Adrenal gland (tissue), 12 donors: ENCODE data around the gene ADAMTS12. TPM values are rescaled to one million over a fixed set of nuclear protein-coding genes. Genes with fewer than 3 reads are reported as not detected.
"Not testable (repeated sequence)": the region's sequence is repeated elsewhere in the genome, so short reads cannot be mapped to it uniquely, and the experiment has no call there.

Experiments
- DNase-seq, 7 donors: peaks; one replicate each; pipeline ENCODE4 v3.0.0-alpha.2; 2019 to 2020
- H3K27ac ChIP-seq, 5 donors: fragments of 200-600 bp; sonication (generic) in 4 of 5; 1 replicate in 3 of 5; 2 replicates in 2 of 5; pipeline versions ENCODE4 v1.5.1 to v1.8.0; 2016 to 2020; ENCODE audit warnings: mild to moderate bottlenecking in 1 of 5
- H3K27me3 ChIP-seq: fragments of 200-600 bp; 2 replicates; pipeline ENCODE4 v1.8.0; 2021
- H3K36me3 ChIP-seq, 2 donors: fragments of 200-600 bp; replicated peaks in 1 of 2; 1 replicate in 1 of 2; 2 replicates in 1 of 2; pipeline versions ENCODE4 v1.5.1 to v1.8.0; 2018 to 2022
- H3K4me1 ChIP-seq, 2 donors: fragments of 200-600 bp; replicated peaks in 1 of 2; 1 replicate in 1 of 2; 2 replicates in 1 of 2; pipeline versions ENCODE4 v1.5.1 to v1.8.0; 2018 to 2021
- H3K4me3 ChIP-seq, 4 donors: fragments of 200-600 bp; sonication (generic) in 3 of 4; one replicate each; pipeline ENCODE4 v1.5.1; 2016 to 2018
- H3K9me3 ChIP-seq, 3 donors: fragments of 200-600 bp; sonication (generic) in 1 of 3; replicated peaks in 1 of 3; 1 replicate in 2 of 3; 2 replicates in 1 of 3; pipeline versions ENCODE4 v1.5.1 to v1.8.0; 2016 to 2021
- POLR2A ChIP-seq, 2 donors: fragments of 450-650 bp; IDR thresholded peaks; one replicate each; pipeline ENCODE4 v1.6.1; 2017; ENCODE audit warnings: antibody characterized with exemption in 2 of 2, mild to moderate bottlenecking in 2 of 2, moderate library complexity in 1 of 2
- whole genome bisulfite sequencing, 4 donors: extraction: QIAGEN DNeasy Blood & Tissue Kit in 2 of 4; methylation state at CpG; one replicate each; pipeline versions ENCODE4 v1.1.5 to v1.1.7; 2013 to 2017; 5-methylcytosine and 5-hydroxymethylcytosine counted together
- intact Hi-C, 2 donors: fragments of 100-400 bp; cut with DNase I; formaldehyde crosslinking; loops; one replicate each; pipeline versions ENCODE4 v1.14.1 to v1.15.0; 2022 to 2023
- polyA plus RNA-seq, 3 donors: library from polyadenylated mRNA; stranded (reverse); fragments of 200-250 nt in 2 of 3; fragments of 350-450 nt in 1 of 3; fragmentation: Illumina TruSeq in 1 of 3; extraction: RNeasy Lipid Tissue Mini Kit (QIAGEN cat#74804) in 1 of 3; gene quantifications; one replicate each; pipeline ENCODE4 v1.2.3, GENCODE V29; 2013 to 2014
- total RNA-seq, 9 donors: library from RNA; depleted of rRNA in 4 of 9; stranded (reverse); fragments of >200 nt in 4 of 9; fragments of 120-200 nt in 1 of 9; fragmentation: NEBNext Ultra II Directional in 1 of 9; extraction: Animal tissue kit (Norgen Biotek cat#: 25700) in 1 of 9; gene quantifications; one replicate each; pipeline versions ENCODE4 v1.1.0 to v1.2.4, GENCODE V29; 2013 to 2023
- TF ChIP-seq, protein P1 (sequence below), 6 experiments: fragments of 450-650 bp in 4 of 6; fragments of 200-600 bp in 2 of 6; sonication (generic) in 1 of 6; IDR thresholded peaks; 1 replicate in 5 of 6; 2 replicates in 1 of 6; pipeline versions ENCODE4 v1.5.1 to v1.8.0; 2016 to 2021; ENCODE audit warnings: antibody characterized with exemption in 6 of 6, mild to moderate bottlenecking in 2 of 6, moderate library complexity in 1 of 6
- donor health status: healthy with polysubstance abuse.
- donor health status: Bipolar disorder and iron deficiency.
- donor health status: DM: yes; HTN: yes; CAD: no.
- donor health status: DM: no; HTN: no; CAD: no.
- donor health status: DM: no; HTN: no; CAD: no.
- donor health status: DM: yes; HTN: yes; CAD: no.

Gene ADAMTS12
- total and polyA plus RNA-seq, 12 donors: 1.9 to 76.1 (median 10.5) TPM

DNA sequence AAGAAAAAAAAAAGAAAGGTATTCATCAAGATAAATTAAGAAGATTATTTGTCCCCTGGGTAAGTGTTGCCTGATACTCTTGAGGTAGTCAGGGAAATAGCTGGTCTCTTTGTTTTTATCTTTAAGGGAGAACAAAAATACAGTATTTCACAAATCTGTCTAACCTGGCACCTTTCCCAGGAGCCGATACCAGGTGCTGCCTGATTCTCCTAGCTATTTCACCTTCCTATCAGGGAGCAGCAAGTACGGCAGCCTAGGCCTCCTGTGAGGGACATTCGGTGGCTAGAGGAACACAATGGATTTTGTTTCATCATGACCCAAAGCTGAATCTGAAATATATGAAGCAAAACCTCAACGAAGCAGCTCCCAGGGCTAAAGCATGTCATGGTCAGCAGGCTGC lies 365.0 kb downstream of the ADAMTS12 start:
- no peaks in the 10 kb centered on the region for H3K9me3 ChIP-seq
- intact Hi-C loops: no loop called here
- no peaks in the 10 kb centered on the region for H3K27me3 ChIP-seq
- TF ChIP-seq, protein P1, sequence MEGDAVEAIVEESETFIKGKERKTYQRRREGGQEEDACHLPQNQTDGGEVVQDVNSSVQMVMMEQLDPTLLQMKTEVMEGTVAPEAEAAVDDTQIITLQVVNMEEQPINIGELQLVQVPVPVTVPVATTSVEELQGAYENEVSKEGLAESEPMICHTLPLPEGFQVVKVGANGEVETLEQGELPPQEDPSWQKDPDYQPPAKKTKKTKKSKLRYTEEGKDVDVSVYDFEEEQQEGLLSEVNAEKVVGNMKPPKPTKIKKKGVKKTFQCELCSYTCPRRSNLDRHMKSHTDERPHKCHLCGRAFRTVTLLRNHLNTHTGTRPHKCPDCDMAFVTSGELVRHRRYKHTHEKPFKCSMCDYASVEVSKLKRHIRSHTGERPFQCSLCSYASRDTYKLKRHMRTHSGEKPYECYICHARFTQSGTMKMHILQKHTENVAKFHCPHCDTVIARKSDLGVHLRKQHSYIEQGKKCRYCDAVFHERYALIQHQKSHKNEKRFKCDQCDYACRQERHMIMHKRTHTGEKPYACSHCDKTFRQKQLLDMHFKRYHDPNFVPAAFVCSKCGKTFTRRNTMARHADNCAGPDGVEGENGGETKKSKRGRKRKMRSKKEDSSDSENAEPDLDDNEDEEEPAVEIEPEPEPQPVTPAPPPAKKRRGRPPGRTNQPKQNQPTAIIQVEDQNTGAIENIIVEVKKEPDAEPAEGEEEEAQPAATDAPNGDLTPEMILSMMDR (IDR thresholded peaks at IDR 0.05): no peak
- TF ChIP-seq POLR2A (IDR thresholded peaks at IDR 0.05): no peak
- H3K4me3 ChIP-seq: no peak overlapping the region
- H3K4me1 ChIP-seq: no peaks in the 10 kb centered on the region
- H3K36me3 ChIP-seq: no peaks in the 10 kb centered on the region
- WGBS, 4 donors: 50 to 74% (median 62%) methylated on average over 3 to 4 of the region's 4 CpGs
- no peak overlapping the region for H3K27ac ChIP-seq
- no peak for DNase-seq

DNA sequence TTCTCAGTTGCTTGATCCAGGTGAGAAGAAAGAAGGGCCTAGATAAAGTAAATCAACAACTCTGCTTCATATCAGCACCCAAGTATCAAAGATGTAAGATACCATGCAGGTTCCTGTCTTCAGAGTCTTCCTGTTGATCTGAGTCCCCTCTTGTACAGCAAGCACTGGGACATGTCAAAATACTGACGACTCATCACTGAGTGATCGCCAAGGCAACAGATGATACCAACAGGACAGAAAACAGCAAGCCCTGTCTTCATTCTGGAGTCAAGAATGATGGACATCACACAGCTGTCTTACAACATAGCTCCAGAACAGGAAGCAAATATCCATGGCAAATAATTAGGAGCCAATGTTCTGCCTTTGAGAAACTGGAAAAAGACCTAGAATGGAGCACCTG lies 367.3 kb downstream of the ADAMTS12 start:
- no peaks in the 10 kb centered on the region for H3K27me3 ChIP-seq
- H3K27ac ChIP-seq: no peak overlapping the region
- H3K4me1 ChIP-seq: no peaks in the 10 kb centered on the region
- no peaks in the 10 kb centered on the region for H3K36me3 ChIP-seq
- H3K9me3 ChIP-seq: no peaks in the 10 kb centered on the region
- 80 to 100% (median 88%) methylated on average over 2 of the region's 2 CpGs for WGBS, 4 donors
- no peak overlapping the region for H3K4me3 ChIP-seq
- intact Hi-C loops: no loop called here
- DNase-seq: no peak
- TF ChIP-seq POLR2A (IDR thresholded peaks at IDR 0.05): no peak
- TF ChIP-seq, protein P1 (IDR thresholded peaks at IDR 0.05): no peak

DNA sequence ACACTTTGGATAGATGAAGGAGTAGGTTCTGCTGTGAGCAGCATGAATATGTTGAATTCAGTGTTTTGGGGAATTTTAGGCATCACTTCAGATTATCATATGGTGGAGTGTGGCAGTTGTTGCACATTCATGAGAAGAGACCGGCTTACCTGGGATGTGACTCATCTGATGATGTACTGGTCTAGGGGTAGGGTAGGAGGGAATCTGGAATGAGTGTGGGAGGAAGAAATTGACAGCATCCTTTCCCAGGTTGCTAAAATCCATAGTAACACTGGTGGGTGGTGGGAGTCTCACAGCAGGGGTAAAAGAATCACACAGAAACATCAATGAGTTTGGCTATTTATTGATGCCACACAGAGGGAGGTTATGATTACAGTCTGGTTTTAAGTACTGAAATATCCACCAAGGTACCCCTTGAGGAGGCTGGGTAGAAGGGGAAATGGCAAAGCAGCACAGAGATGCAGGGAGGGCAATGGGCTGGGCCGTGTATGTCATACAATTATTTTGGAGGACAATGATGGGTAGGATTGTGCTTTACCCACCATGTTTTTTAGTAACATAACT lies 368.5 kb downstream of the ADAMTS12 start:
- no peak for DNase-seq
- Histone ChIP-seq H3K4me1 (no peaks in the 10 kb centered on the region), H3K9me3 (no peaks in the 10 kb centered on the region), H3K4me3 (no peak overlapping the region), H3K27ac (no peak overlapping the region), H3K27me3 (no peaks in the 10 kb centered on the region), H3K36me3 (no peaks in the 10 kb centered on the region)
- TF ChIP-seq POLR2A (IDR thresholded peaks at IDR 0.05): no peak
- TF ChIP-seq, protein P1 (IDR thresholded peaks at IDR 0.05): no peak
- intact Hi-C loops: no loop called here
- 81 to 96% (median 90%) methylated on average over 2 of the region's 2 CpGs for WGBS, 4 donors

DNA sequence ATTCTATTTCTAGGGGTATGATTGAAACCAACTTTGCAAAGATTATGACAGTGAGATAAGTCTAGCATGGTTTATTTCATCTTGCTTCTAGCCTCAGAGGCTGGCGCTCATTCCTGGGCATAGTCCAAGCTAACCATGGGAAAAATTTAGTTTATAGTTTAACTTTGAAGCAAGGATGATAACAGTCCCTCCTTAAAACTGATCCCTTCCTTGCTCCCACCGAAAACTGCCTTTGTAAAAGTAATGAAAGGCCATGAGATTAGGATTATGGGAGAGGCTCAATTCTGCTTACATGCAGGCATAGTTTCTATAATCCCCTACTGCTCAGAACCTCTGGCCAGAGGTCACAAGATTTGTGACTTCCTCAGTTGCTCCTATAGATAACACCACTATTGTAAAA lies 375.4 kb downstream of the ADAMTS12 start:
- Histone ChIP-seq H3K4me1 (no peaks in the 10 kb centered on the region), H3K27me3 (no peaks in the 10 kb centered on the region), H3K9me3 (no peaks in the 10 kb centered on the region), H3K4me3 (no peak overlapping the region), H3K27ac (no peak overlapping the region), H3K36me3 (no peaks in the 10 kb centered on the region)
- intact Hi-C loops: no loop called here
- no peak for DNase-seq
- TF ChIP-seq, protein P1 (IDR thresholded peaks at IDR 0.05): no peak
- TF ChIP-seq POLR2A (IDR thresholded peaks at IDR 0.05): no peak
- 82 to 90% (median 83%) methylated on average over 2 of the region's 2 CpGs for WGBS, 4 donors

DNA sequence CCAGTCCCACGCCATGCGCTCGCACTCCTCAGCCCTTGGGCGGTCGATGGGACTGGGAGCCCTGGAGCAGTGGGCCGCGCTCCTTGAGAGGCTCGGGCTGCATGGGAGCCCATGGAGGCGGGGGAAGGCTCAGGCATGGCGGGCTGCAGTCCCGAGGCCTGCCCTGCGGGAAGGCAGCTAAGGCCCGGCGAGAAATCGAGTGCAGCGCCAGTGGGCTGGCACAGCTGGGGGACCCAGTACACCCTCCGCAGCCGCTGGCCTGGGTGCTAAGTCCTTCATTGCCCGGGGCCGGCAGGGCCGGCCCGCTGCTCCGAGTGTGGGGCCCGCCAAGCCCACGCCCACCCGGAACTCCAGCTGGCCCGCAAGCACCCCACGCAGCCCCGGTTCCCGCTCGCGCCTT lies 376.4 kb downstream of the ADAMTS12 start:
- 95 to 98% (median 98%) methylated on average over 8 to 32 of the region's 32 CpGs for WGBS, 4 donors
- DNase-seq, H3K9me3 ChIP-seq: not testable (repeated sequence)

More for the DNA sequence above, 376.4 kb downstream of the ADAMTS12 start:
- intact Hi-C loops, H3K4me3 ChIP-seq, H3K27me3 ChIP-seq, H3K36me3 ChIP-seq, H3K27ac ChIP-seq, H3K4me1 ChIP-seq: not testable (repeated sequence)
